Astrocyte (in vitro differentiated cells and primary cell): ENCODE data around the gene SBF2. TPM values are rescaled to one million over a fixed set of nuclear protein-coding genes. Genes with fewer than 3 reads are reported as not detected.

Experiments used
- DNase-seq: peaks from one replicate; pipeline ENCODE4 v3.0.0-alpha.2; 2010; ENCODE audit warnings: low read depth
- FAIRE-seq: peaks from 2 replicates; lab custom pipeline; 2011; peaks lifted over from hg19 to GRCh38; lab: Jason Lieb, UNC
- H2AFZ ChIP-seq: 2 replicates; pipeline ENCODE4 v1.6.0; 2012; ENCODE audit warnings: low read depth, low read length, inconsistent platforms
- H3K27ac ChIP-seq: 2 replicates; pipeline ENCODE4 v1.5.1; 2011; ENCODE audit warnings: low read depth, low read length, inconsistent platforms
- H3K27me3 ChIP-seq: 2 replicates; pipeline ENCODE4 v1.6.0; 2011; ENCODE audit warnings: low read length, inconsistent platforms; ENCODE audit not compliant: insufficient read depth
- H3K36me3 ChIP-seq: 2 replicates; pipeline ENCODE4 v1.5.1; 2011; ENCODE audit warnings: low read length, inconsistent platforms; ENCODE audit not compliant: insufficient read depth
- H3K4me1 ChIP-seq: 2 replicates; pipeline ENCODE4 v1.5.1; 2011; ENCODE audit warnings: low read length, inconsistent platforms; ENCODE audit not compliant: insufficient read depth
- H3K4me2 ChIP-seq: 2 replicates; pipeline ENCODE4 v1.6.0; 2012; ENCODE audit warnings: low read length, inconsistent platforms
- H3K4me3 ChIP-seq: 2 replicates; pipeline ENCODE4 v1.5.1; 2011; ENCODE audit warnings: low read depth, mild to moderate bottlenecking, low read length, inconsistent platforms; ENCODE audit not compliant: insufficient read depth
- H3K79me2 ChIP-seq: 2 replicates; pipeline ENCODE4 v1.6.0; 2012; ENCODE audit warnings: mild to moderate bottlenecking, low read length, inconsistent platforms; ENCODE audit not compliant: insufficient read depth
- H3K9ac ChIP-seq: 2 replicates; pipeline ENCODE4 v1.6.0; 2012; ENCODE audit warnings: mild to moderate bottlenecking, low read length, inconsistent platforms
- H3K9me3 ChIP-seq: 2 replicates; pipeline ENCODE4 v1.5.1; 2012; ENCODE audit warnings: low read depth, mild to moderate bottlenecking, low read length, inconsistent platforms; ENCODE audit not compliant: insufficient read depth
- H4K20me1 ChIP-seq: 2 replicates; pipeline ENCODE4 v1.6.0; 2012; ENCODE audit warnings: low read length, inconsistent platforms; ENCODE audit not compliant: insufficient read depth
- H3K27ac Mint-ChIP-seq: one replicate; pipeline ENCODE4 v1.8.0; 2021; ENCODE audit warnings: mild to moderate bottlenecking, mixed read lengths; ENCODE audit not compliant: unreplicated experiment
- H3K27me3 Mint-ChIP-seq: one replicate; pipeline ENCODE4 v1.8.0; 2021; ENCODE audit warnings: low read depth, mixed read lengths; ENCODE audit not compliant: unreplicated experiment
- H3K36me3 Mint-ChIP-seq: one replicate; pipeline ENCODE4 v1.8.0; 2021; ENCODE audit warnings: low read depth, mixed read lengths; ENCODE audit not compliant: unreplicated experiment
- H3K4me1 Mint-ChIP-seq: one replicate; pipeline ENCODE4 v1.8.0; 2021; ENCODE audit warnings: low read depth, mixed read lengths; ENCODE audit not compliant: unreplicated experiment
- H3K4me3 Mint-ChIP-seq: one replicate; pipeline ENCODE4 v1.8.0; 2021; ENCODE audit warnings: mild to moderate bottlenecking, moderate library complexity, mixed read lengths; ENCODE audit not compliant: unreplicated experiment
- H3K9me3 Mint-ChIP-seq: one replicate; pipeline ENCODE4 v1.8.0; 2021; ENCODE audit warnings: mild to moderate bottlenecking, mixed read lengths; ENCODE audit not compliant: unreplicated experiment
- CTCF ChIP-seq: IDR thresholded peaks from 2 replicates; pipeline ENCODE4 v1.5.1; 2011; ENCODE audit warnings: low read depth, mild to moderate bottlenecking, inconsistent platforms, low read length, moderate library complexity; ENCODE audit not compliant: insufficient read depth
- EZH2 ChIP-seq: IDR thresholded peaks from 2 replicates; pipeline ENCODE4 v1.6.1; 2012; ENCODE audit warnings: mild to moderate bottlenecking, low read length, inconsistent platforms; ENCODE audit not compliant: insufficient read depth
- total RNA-seq: library from RNA; stranded (reverse); gene quantifications from 2 replicates; pipeline ENCODE4 v1.2.1, GENCODE V29; 2021

The SBF2 gene
- total RNA-seq, 1 donor from 2014 or later, result 50.0 TPM

GRCh38 chr11:10287140-10287539 lies 6.9 kb downstream of the SBF2 start:
- DNase-seq (no peak), FAIRE-seq (no peak)
- peaks cover 11% of the 10 kb centered on the region for H3K4me1 Mint-ChIP-seq
- Histone ChIP-seq H2AFZ (no peak overlapping the region), H3K4me1 (no peaks in the 10 kb centered on the region), H3K79me2 (peaks cover 85% of the 10 kb centered on the region), H3K4me2 (no peak overlapping the region), H3K27ac (no peak overlapping the region), H4K20me1 (peaks cover 62% of the 10 kb centered on the region), H3K9ac (no peak overlapping the region), H3K4me3 (no peak overlapping the region), H3K27me3 (no peaks in the 10 kb centered on the region), H3K9me3 (no peaks in the 10 kb centered on the region), H3K36me3 (no peaks in the 10 kb centered on the region)
- no peaks in the 10 kb centered on the region for H3K9me3 Mint-ChIP-seq
- H3K27me3 Mint-ChIP-seq, result no peaks in the 10 kb centered on the region
- TF ChIP-seq CTCF (no peak), EZH2 (no peak)
- H3K36me3 Mint-ChIP-seq, result peaks cover 5% of the 10 kb centered on the region
- no peak overlapping the region for H3K27ac Mint-ChIP-seq
- H3K4me3 Mint-ChIP-seq, result no peak overlapping the region

GRCh38 chr11:10285148-10285802 lies 8.7 kb downstream of the SBF2 start:
- peak; percentile 39 for FAIRE-seq
- Histone ChIP-seq H3K4me1 (no peaks in the 10 kb centered on the region), H3K4me3 (no peak overlapping the region), H3K79me2 (peaks cover 78% of the 10 kb centered on the region), H3K9me3 (no peaks in the 10 kb centered on the region), H3K4me2 (no peak overlapping the region), H3K9ac (no peak overlapping the region), H3K36me3 (no peaks in the 10 kb centered on the region), H4K20me1 (peaks cover 76% of the 10 kb centered on the region), H2AFZ (no peak overlapping the region), H3K27ac (no peak overlapping the region), H3K27me3 (no peaks in the 10 kb centered on the region)
- TF ChIP-seq CTCF (no peak), EZH2 (no peak)
- Mint-ChIP-seq H3K27me3 (no peaks in the 10 kb centered on the region), H3K4me3 (no peak overlapping the region), H3K9me3 (no peaks in the 10 kb centered on the region), H3K4me1 (peaks cover 6% of the 10 kb centered on the region), H3K36me3 (peaks cover 5% of the 10 kb centered on the region), H3K27ac (no peak overlapping the region)
- no peak for DNase-seq

- no peak overlapping the region for H3K27ac Mint-ChIP-seq
Measured at GRCh38 chr11:10283991-10284390, 10.0 kb downstream of the SBF2 start.

More at GRCh38 chr11:10283991-10284390, 10.0 kb downstream of the SBF2 start:
- Mint-ChIP-seq H3K36me3 (peaks cover 5% of the 10 kb centered on the region), H3K4me3 (no peak overlapping the region), H3K9me3 (no peaks in the 10 kb centered on the region), H3K27me3 (no peaks in the 10 kb centered on the region), H3K4me1 (peaks cover 6% of the 10 kb centered on the region)
- H3K36me3 ChIP-seq, result no peaks in the 10 kb centered on the region
- H3K4me2 ChIP-seq, result no peak overlapping the region
- peaks cover 68% of the 10 kb centered on the region for H3K79me2 ChIP-seq
- H3K9me3 ChIP-seq, result no peaks in the 10 kb centered on the region
- H3K4me3 ChIP-seq, result no peak overlapping the region
- TF ChIP-seq CTCF (no peak), EZH2 (no peak)
- H3K4me1 ChIP-seq, result no peaks in the 10 kb centered on the region
- no peak for DNase-seq
- H2AFZ ChIP-seq, result no peak overlapping the region
- H3K27me3 ChIP-seq, result no peaks in the 10 kb centered on the region
- FAIRE-seq, result no peak
- H3K27ac ChIP-seq, result no peak overlapping the region
- no peak overlapping the region for H3K9ac ChIP-seq
- H4K20me1 ChIP-seq, result peaks cover 68% of the 10 kb centered on the region
